Measurements from ENCODE around the gene PTMS. TPM values are rescaled to one million over a fixed set of nuclear protein-coding genes. Genes with fewer than 3 reads are reported as not detected.

Gene PTMS
- total RNA-seq, 1 donor from 2014 or later: 161 TPM

DNA sequence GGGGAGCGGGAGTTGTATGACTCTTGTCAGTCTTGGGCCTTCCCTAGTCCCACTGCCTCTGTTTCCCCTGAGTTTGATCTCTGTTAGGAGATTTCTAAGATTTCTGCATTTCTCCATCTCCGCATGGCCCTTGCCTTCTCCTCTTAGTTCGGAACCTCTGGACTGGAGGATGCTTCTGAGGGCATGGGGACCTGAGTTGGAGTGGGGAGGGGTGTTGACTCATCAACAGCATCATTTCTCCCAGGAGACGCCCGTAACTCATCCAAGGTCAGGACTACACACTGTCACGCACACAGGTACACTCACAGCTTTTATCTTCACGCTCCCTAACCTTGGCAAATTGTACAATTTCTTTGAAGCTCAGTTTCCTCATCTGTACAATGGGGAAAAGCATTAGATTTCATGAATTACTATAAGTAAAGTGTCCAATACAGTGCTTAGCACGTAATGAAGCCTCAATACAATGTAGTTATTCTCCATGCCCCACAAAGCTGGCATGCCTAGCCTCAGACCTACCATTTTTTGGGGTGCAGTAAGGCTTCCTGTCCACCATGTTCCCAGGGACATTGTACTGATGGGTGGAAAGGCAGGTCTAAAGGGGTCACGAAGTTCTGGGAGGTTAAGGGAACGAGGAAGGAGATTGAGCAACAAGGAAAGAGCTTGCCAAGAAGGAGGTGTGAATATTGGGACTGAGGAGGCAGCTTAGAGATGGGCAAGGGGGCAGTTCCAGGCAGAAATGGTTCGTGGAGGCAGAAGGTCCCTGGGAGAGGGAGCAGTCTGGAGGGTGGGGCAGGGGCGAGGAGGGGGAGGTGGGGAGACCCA, 5.6 kb downstream of the PTMS start:
- no peak for DNase-seq (ENCODE audit: low spot score)

- DNase-seq (ENCODE audit: low spot score): no peak
These were observed 6.2 kb downstream of the PTMS start, which contains the start of gene LAG3 for GRCh38 chr12:6772331-6772695. Gene LAG3, plus strand, starts transcription at chr12:6772520. Its CDS starts 333 bp downstream, at chr12:6772853.

DNA sequence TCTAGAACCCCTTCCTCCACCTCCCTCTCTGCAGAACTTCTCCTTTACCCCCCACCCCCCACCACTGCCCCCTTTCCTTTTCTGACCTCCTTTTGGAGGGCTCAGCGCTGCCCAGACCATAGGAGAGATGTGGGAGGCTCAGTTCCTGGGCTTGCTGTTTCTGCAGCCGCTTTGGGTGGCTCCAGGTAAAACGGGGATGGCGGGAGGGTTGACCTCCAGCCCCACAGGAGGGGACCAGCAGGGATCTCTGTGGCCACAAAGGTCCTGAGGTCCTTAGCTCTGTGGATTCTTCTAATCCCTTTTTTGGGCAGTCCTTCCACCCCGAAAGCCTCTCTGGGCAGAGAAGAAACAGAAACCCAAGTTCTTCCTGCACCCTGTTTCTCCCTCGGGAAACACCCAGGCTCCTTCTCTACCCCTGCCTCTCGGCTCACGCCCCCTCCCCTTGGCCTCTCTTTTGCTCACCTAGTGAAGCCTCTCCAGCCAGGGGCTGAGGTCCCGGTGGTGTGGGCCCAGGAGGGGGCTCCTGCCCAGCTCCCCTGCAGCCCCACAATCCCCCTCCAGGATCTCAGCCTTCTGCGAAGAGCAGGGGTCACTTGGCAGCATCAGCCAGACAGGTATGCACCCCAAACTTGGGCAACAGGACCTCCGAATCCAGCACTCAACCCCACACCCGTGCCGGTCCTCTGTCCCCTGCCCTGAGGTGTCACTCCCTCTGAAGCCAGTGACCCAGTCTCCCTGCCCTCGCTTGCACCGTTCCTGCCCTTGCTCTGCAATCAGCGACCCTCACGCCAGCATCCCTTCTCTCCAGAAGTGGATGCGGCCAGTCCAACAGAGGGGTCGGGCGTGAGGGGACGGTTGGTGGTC, 6.8 kb downstream of the PTMS start:
- DNase-seq (ENCODE audit: low spot score): no peak

DNA sequence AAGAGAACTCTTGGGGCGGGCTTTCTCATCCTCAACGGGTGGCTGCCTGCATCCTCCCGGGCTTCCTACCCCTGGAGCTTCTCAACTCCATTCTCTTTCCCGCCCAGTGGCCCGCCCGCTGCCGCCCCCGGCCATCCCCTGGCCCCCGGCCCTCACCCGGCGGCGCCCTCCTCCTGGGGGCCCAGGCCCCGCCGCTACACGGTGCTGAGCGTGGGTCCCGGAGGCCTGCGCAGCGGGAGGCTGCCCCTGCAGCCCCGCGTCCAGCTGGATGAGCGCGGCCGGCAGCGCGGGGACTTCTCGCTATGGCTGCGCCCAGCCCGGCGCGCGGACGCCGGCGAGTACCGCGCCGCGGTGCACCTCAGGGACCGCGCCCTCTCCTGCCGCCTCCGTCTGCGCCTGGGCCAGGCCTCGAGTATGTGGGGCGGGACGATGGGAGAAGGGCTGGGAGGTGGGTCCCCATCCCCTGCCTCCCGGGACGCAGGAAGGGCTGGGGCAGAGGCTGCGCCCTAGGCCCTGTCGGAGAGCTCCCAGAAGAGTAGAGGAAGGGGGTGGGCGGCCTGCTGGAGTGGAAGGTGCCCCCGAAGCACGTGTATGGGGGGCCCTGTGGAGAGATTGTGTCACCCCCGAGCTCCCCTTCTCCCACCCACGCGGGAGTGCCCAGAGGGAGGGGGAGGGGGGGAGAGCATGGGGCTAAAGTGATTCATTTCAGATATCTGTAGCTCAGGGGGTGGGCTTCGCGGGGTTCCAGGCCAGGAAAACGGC, 7.6 kb downstream of the PTMS start:
- DNase-seq (ENCODE audit: low spot score): no peak

- DNase-seq (ENCODE audit: low spot score): no peak
These were observed 8.4 kb downstream of the PTMS start for GRCh38 chr12:6774499-6775062.

DNA sequence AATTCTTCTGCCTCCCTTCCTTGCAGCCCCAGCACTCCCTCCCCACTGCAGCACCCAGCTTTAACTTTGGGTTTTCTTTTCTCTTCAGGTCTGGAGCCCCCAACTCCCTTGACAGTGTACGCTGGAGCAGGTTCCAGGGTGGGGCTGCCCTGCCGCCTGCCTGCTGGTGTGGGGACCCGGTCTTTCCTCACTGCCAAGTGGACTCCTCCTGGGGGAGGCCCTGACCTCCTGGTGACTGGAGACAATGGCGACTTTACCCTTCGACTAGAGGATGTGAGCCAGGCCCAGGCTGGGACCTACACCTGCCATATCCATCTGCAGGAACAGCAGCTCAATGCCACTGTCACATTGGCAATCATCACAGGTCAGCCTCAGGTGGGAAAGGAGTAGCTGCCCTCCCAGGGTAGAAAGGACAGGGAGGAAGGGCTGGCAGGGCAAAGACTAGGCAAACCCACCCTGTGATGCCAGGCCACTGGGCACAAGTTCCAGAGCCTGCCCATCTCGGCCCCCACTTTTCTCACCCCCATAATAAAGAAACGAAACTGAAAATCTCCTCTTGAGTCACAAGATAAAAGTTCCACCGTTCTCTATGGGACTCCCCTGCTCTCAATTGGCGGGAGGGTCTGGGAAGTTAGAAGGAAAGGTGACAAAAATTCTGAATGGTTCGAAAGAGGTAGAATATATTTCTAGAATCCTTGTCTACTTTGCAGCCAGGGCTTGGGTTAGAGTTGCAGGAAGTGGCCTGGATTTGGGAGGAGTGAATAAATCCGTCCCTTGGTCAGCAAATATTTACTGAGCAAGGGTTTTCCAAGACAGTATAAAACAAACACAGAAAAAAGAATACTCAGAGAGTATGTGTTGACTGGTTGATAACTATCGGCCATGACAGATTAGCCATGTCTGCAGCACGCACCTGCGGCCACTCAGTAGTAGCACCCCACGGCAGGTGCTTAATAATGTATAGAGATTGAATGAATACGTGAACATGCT, 9.3 kb downstream of the PTMS start:
- no peak for DNase-seq (ENCODE audit: low spot score)

GRCh38 chr12:6777386-6777785, 11.2 kb downstream of the PTMS start:
- no peak for DNase-seq (ENCODE audit: low spot score)

DNA sequence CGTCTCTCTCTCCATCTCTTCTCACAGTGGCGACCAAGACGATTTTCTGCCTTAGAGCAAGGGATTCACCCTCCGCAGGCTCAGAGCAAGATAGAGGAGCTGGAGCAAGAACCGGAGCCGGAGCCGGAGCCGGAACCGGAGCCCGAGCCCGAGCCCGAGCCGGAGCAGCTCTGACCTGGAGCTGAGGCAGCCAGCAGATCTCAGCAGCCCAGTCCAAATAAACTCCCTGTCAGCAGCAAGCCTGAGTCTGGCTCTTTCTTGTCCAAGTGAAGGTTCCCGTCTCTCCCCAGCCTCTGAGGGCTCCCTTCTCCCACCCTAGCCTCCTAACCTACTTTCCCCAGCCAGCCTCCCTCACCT, 12.0 kb downstream of the PTMS start:
- DNase-seq (ENCODE audit: low spot score): no peak

DNA sequence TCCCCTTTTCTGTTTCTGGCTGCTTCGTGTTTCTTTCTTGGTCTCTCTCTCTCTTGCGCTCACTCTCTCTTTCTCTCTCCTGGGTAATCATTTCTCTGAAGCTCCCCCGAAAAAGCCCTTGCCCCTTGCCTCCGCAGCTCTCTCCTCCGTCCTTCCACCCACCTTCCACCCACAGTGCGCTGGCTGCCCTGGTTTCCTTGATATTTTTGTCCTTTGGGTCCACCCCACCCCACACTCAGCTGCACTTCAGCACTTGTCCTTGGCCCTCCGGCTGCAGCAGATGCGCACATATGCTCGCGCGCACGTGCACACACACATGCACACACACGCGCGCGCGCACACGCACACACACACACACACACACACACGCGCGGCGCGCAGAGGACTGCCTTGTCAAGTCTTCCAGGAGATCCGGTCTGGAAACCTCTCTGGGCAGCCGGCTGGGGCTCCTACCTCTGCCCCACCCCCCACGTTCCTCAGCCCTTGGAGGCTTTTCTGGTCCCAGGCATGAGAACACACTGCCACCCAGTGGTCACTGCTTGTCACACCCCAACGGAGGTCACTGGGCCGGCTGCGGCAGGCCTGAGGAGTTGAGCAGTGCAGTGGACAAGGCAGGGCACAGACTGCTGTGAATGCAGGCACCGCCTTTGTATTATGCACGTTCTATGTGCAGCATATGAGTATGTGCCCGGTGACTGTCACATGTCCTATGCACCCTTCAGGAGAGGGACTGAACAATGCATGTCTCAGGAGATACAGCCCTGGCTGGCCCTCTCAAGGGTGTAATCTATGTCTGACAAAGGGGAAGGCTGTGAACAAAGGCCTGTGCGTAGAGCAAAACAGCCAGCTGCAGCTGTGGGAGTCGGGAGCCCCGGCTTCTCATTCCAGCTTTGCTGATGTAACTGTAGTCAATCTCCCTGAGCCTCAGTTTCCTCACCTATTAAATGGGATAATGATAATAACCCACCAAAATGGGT, 12.7 kb downstream of the PTMS start:
- DNase-seq (ENCODE audit: low spot score): peak; percentile 94

DNA sequence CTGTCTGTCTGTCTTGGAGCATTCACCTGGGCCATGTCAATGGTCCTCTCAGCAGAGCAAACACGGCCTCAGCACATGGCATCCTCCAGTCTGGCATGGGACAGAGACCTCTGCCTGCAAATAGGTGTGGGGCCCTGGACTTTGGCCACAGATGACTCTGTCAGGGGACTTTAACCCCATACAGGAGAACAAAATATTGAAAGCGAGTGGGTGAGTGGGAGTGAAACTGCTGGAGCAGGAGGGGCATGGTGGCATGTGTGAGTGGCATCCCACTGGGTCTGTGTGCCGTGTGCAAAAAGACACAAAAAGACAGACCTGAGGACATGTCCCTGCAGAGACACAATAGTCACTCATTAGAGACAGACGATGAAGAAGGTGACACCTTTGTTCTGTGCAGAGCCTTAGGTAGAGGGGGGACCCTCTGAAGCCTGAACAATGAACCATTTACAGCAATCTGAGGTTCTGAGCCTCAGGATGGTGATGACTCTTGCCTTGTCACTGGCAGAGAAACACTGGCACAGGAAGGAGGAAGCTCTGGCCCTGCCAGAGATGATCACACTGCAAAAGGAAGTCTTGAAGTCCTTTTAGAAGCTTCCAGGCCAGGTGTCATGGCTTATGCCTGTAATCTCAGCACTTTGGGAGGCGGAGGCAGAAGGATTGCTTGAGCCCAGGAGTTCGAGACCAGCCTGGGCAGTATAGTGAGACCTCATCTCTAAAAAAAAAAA, 13.7 kb downstream of the PTMS start:
- DNase-seq (ENCODE audit: low spot score): no peak

GRCh38 chr12:6780573-6780972, 14.4 kb downstream of the PTMS start:
- DNase-seq (ENCODE audit: low spot score): no peak

- no peak for DNase-seq (ENCODE audit: low spot score)
These were observed 16.0 kb downstream of the PTMS start for GRCh38 chr12:6782119-6782518.

DNA sequence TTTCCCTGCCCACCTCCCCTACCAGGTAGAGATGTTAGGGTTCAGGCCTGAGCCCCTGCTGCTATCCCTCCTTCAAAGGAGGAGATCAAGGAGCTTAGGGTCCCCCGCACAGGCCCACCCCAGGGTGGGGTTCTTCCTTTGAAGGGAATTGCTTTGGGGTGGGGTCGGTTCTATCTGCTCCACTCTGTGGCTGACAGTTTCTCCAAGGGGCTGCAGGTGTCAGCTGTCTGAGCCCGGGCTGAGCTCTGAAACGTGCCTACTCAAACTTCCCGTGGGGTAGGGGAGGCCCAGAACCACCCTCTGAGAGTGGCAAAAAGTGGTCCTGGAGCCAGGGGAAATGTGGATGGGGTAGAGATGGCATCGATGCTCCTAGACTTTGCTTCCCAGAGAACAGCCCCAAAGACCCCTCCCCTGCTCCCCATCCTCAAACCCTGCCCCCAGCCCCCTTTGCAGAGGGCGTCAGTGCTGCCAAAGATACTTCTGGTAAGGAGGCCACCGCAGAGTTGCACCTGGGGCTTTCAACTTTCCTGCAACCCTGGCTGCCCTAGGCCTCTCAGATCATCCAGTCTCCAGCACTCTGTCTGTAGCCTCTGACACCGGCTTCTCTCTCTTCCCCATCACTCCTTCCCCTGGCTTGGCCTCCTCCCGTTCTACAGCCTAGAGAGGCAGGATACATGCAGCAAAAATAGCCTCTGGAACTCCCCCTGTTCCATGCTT, 16.8 kb downstream of the PTMS start:
- no peak for DNase-seq (ENCODE audit: low spot score)

GRCh38 chr12:6783828-6784227, 17.7 kb downstream of the PTMS start:
- DNase-seq (ENCODE audit: low spot score): no peak

GRCh38 chr12:6784296-6784695, 18.1 kb downstream of the PTMS start:
- no peak for DNase-seq (ENCODE audit: low spot score)

DNA sequence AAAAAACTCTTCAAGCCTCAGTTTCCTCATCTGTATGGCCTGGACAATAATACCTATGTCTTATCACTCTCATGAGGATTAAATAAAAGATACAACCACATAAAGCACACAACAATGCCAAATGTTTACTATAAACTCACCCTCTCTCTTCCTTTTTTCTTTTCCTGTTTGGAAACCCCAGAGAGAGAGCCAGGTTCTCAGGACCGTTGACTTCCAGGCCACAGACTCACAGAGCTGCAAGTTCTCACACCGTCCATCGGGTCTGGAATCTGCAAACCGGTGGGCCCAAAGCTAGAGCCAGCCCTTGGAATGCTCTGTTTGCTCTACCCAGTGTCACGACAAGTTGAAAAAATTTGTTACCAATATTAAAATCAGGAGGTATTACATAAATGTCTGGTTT, 18.6 kb downstream of the PTMS start:
- no peak for DNase-seq (ENCODE audit: low spot score)

DNA sequence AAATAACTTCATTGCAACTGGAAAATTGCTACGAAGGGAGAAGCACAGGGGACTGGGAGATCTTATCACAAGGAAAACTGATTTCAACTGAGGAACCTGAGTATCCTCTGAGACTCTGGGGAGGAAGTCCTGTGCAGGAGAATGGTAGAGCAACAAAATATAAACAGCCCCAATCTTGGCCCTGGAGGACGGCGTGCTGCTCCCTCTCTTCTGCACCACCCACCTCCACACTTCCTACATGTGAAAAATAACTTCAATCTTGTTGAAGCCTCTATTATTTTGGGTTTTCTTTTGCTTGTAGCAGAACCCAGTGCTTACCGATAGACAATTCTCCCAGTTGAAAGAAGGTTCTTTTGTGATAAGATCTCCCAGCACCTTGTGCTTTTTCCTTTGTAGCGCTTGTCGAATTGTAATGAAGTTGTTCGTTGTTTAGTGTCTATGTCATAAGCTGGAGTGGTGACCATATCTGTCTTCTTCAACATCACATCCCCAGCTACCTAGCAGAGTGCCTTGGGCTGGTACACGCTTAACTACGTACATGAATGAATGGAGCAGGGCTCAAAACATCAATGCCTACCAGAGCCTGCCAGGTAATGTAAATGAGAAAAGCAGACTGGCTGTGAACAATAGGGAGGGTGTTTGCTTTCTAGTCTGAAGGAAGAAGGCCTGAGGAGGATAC, 20.4 kb downstream of the PTMS start:
- no peak for DNase-seq (ENCODE audit: low spot score)

Data from mesenteric fat pad (tissue), 1 donor.